ENCODE measurements around the gene CLIC1.

CLIC1 gene

DNA sequence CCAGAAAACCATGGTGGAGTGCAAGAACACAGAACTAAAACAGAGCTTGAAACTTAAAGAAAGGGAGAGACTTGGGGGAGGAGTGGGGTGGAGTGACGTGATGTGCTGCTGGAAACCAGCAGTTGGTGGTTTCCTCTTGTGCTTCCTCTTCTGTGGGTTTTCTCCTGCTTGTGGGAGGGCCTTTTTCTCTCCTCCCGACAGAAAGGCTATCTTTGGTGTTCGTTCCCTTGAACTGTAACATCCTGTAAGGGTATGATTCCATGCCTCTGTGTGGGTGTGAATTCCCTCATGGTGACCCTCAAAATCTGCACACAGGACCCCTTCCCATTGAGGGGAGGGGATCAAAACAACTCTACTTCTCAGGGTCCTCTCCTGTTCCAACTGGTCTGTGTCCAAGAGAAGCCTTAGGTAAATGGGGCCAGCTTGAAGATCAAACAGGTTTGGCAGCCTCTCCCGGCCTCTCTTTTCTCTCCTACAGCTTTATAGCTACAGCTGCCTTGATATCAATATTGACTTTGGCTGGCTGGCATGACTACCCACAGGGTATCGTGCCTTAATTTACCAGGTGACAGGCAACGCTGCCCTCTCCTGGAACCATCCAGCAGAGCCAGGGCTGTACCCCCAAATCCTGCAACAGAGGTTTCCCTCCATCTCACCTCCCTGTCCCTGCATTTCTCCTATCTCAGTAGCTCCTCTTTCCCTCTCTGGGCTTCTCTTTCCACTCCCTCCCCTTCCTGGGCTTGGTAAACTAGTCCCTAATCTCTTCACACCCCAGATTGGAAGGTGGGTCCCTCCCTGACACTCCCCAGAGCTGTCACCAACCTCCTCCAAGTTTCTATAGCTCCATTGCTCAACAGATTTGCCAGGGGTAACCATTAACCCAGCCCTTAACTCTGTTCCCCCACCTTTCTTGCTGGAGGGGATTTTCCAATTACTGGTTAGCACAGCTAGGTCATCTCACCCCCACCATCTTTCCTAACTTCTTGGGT, 2.0 kb upstream of the CLIC1 start:
- peak; percentile 68 to 82 for DNase-seq

- DNase-seq = no peak
Measured at GRCh38 chr6:31737315-31737990, 1.1 kb upstream of the CLIC1 start.

GRCh38 chr6:31736768-31737314, 511 bp upstream of the CLIC1 start:
- DNase-seq = no peak

GRCh38 chr6:31734821-31735406, 1.4 kb downstream of the CLIC1 start:
- DNase-seq = no peak

- DNase-seq = no peak
Measured at GRCh38 chr6:31734247-31734820, 2.0 kb downstream of the CLIC1 start.

DNA sequence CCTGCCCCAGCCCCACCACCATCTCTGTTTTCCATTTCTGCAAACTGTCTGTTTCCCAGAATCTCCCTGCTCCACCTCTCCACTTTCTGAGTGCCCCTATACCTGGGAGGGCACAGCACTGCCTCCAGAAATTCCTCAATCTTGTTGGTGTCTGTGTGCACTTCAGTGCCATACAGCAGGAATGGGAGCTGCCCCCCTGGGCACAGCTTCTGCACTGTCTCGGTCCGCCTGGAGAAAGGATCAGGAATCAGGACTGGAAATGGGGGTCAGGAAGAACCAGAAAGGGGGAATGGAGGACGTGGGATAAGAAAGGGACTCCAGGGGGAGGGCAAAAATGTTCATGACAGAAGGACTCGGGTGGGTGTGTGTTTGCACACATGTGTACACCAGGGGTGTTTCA, 2.6 kb downstream of the CLIC1 start:
- no peak for DNase-seq

GRCh38 chr6:31732029-31732428, 4.3 kb downstream of the CLIC1 start:
- DNase-seq = no peak

DNA sequence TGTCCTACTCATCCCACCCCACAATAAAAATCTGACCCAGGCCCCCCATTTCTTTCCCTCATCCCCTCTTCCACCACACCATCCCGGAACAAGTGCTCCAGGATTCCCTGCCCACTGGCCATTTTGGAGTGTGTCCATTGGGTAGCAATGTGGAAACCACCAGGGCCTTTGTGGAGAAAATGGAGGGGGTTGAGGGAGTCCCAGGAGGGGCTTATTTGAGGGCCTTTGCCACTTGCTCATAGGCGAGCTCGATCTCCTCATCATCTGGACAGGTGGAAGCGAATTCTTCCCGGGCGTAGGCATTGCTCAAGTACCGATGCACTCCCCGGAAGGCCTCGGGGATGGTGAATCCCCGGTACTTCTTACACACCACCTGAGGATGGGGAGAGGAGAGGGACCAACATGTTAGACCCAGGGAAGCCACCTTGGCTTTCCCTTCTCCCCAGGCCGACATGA, 5.7 kb downstream of the CLIC1 start:
- DNase-seq = no peak

DNA sequence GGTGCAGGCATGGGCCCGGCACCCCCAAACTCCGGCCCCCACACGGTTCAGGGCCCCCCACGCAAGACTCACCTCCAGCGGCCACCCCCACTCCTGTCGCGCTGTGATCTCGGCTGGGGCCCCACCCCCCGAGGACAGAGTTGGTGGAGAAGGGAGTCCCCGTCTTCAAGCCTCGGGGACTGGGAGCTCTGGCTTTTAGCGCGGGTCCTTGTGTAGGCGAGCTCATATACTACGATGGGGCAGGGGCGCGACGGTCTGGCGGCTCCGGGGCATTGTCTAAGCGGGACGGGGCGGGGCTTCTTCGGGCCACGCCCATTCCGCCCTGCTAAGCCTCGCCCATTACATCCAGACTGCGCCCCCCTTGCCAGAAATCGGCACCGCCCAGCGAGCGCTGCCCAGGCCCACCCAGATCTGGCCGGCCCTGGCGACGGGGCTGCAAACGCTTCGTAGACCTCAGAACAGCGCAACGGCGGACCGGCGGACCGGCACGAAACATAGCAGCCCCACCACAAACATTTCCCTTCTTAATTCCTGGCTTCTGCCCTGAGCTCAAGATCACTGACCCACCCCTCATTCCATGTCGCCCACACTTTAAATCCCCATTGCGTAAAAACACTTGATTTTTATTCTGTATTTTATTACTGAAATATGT, 6.2 kb downstream of the CLIC1 start:
- no peak for DNase-seq

DNA sequence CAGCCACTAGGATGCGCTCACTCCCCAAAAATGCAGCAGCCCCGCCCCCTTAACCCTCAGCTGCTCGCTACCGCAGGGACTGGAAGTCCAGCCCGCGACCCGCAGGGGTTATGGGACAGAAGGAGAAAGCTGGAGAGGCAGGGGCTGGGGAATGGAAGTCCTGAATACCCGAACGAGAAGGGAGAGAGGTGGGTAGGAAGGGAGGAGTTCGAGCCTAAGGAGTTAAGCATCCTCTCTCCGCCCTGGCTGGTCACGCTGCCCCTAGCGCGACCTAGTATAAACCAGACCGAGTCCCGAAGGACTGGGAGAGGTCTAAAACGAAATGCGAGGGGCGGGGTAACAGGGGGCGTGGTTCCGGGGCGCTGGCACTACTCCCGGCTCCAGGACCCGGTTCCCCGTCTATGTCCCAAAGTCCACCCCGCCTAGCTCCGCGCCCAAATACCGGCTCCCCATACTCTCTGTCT, 6.8 kb downstream of the CLIC1 start:
- DNase-seq = peak; percentile 33 to 47

DNA sequence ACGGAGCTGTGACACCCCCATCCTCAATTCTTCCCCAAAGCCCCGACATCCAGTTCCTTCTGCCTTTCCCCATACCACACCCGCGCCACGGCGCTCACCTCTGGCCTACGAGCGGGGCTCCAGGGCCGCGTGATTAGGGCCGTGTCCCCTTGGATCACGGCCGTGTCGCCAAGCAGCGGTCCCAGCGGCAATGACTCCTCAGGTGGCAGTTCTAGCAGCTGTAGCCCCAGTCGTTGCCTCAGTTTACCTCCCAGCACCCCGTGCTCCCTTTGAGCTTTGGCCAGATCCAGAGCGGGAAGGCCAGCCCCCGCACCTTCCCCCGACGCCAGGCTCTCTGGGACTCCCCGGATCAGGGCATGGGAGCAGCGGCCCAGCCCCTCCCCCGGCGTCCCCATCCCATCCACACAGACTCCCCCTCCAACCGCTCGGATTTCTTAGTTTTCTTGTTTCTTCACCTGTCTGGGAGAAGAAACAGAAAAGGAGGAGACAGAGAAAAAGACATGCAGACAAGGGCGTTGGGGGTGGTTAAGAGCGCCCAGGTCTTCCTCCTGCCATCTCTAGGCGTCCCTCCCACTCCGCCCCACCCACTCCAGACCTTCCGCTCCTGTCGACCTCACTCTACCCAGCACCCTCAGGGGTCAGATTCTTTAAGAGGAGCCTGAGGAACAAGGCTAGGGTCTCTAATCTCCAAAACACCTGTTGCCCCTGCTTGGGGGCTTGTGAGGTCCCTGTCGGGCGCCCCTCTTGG, 7.4 kb downstream of the CLIC1 start, which contains the start of gene DDAH2:
Gene DDAH2, minus strand, starts transcription at position 533 of the 748 bp plus-strand sequence. Its CDS starts 138 bp downstream, at position 395.
- no peak for DNase-seq

GRCh38 chr6:31727717-31728671, 8.3 kb downstream of the CLIC1 start:
- no peak for DNase-seq

DNA sequence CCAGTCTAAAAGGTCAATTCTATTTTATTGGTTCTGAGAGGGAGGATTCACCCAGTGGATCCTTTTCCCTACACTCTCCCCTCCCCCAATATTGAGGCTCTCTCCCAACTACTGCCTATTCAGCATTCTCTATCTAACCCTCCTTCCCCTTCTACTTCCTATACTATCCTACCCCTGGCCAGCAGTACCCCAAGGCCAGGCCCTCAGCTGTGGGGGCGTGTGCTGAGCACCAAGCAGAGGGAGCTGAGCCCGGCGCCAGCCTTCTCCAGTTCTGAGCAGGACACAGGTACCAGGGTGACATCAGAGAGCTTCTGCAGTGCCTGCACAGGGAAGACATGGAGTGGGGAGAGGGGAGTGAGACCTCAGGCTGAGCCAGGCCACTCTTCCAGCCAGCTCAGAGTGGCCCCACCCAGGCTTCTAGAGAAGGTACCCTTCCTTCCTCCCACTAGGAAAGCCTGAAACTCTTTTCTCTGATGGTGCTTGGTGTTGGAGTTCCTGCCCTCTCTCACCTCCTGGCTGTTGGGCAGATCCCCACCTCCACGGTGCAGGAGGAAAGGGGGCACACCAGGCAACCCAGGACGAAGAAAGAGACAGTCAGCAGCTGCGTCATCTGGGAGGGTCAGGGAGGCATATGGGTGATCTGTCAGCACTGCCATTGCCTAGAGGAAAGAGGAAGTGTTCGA, 9.2 kb downstream of the CLIC1 start:
- no peak for DNase-seq

GRCh38 chr6:31725502-31726350, 10.6 kb downstream of the CLIC1 start:
- DNase-seq = no peak

DNA sequence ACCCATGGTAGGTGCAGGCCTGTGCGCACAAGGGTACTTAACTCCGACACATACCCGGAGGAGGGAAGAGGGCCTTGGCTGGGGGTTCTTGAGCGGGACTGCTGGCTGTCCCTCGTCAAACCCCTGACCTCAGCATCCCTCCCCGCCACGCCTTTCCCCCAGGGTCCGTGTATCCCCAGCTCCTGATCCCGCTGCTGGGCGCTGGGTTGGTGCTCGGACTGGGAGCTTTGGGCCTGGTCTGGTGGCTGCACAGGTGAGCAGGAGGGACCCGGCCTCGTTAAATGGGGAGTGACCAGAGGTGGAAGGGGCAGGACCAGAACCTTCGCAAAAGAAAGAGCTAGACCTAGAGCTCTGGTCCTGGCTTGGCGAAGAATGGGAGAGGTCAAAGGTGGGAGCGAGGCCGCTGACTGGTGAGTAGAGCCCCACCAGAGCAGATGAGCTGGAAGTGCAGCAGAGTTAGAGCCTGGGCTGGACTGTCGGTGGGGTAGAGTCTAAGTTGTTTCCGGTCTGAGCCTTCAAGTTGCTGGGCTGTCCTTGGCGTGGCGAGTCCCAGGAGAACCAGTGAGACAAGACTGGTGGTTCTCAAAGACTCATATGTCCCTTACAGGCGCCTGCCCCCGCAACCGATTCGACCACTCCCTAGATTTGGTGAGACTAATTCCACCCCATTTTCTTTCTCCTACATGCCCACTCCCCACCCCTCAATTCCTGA, 12.2 kb downstream of the CLIC1 start:
- DNase-seq = no peak

DNA sequence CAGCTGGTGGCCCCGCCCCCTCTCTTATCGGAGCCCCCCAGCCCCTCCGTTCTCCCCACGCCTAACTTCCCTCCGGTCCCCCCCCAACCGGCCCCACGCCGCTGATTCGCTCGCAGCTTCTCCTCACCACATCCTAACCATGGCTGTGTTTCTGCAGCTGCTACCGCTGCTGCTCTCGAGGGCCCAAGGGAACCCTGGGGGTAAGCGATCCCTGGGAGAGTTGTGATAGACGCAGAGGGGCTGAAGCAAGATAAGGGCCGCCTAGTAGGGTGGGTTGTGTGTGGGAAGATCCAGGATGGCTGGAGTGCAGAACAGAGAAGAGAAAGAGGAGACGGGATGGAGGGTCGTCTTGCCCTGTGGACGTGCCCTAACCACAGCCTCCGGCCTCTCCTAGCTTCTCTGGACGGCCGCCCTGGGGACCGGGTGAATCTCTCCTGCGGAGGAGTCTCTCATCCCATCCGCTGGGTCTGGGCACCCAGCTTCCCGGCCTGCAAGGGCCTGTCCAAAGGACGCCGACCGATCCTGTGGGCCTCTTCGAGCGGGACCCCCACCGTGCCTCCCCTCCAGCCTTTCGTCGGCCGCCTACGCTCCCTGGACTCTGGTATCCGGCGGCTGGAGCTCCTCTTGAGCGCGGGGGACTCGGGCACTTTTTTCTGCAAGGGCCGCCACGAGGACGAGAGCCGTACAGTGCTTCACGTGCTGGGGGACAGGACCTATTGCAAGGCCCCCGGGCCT, 12.9 kb downstream of the CLIC1 start, which contains the start of gene MPIG6B:
Gene MPIG6B, plus strand, starts transcription at position 129 of the 735 bp plus-strand sequence. Its CDS starts 11 bp downstream, at position 140.
- no peak for DNase-seq

DNA sequence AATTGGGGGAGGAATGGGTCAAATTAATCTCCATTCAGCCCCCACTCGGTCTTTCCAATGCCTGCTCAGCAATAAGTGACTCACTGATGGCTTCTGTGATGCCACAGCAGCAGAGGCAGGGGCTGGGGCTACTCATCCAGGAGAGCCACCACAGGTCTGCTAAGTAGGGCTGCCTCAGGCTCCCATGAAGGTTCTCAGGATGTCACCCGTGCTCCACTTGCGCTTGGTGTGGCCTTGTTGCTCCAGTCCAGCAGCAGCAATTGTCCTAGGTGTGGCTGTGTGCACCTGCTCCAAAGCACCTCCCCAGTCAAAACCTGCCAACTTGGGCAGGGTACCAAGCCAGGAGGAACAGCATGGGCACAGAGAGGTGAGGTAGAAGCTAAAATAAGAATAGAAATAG, 14.2 kb downstream of the CLIC1 start:
- no peak for DNase-seq
